Activated T-helper 2 cell treated with anti-CD3 and anti-CD28 coated beads, Interferon-gamma antibody, Interleukin-2, Interleukin-4, amounts not matched to agents 10 μg/mL and 5 μg/mL and 100 μg/mL, durations not matched to agents 14 hours and 24 hours and 36 hours (primary cell): ENCODE results near the gene MYOM3. TPM values are rescaled to one million over a fixed set of nuclear protein-coding genes. Genes with fewer than 3 reads are reported as not detected.

Experiments used
- DNase-seq: peaks from one replicate; pipeline ENCODE4 v3.0.0; 2021; ENCODE audit warnings: low spot score
- H3K27ac Mint-ChIP-seq: one replicate; pipeline ENCODE4 v1.8.0; 2021; ENCODE audit warnings: mixed read lengths
- H3K27me3 Mint-ChIP-seq: one replicate; pipeline ENCODE4 v1.8.0; 2021; ENCODE audit warnings: low read depth, mixed read lengths
- H3K36me3 Mint-ChIP-seq: one replicate; pipeline ENCODE4 v1.8.0; 2021; ENCODE audit warnings: low read depth, mixed read lengths
- H3K4me1 Mint-ChIP-seq: one replicate; pipeline ENCODE4 v1.8.0; 2021; ENCODE audit warnings: low read depth, mixed read lengths
- H3K4me3 Mint-ChIP-seq: one replicate; pipeline ENCODE4 v1.8.0; 2021; ENCODE audit warnings: low read depth, mild to moderate bottlenecking, moderate library complexity, mixed read lengths
- H3K9me3 Mint-ChIP-seq: one replicate; pipeline ENCODE4 v1.8.0; 2021; ENCODE audit warnings: mixed read lengths
- intact Hi-C: fragments of 100-400 bp; cut with micrococcal nuclease; formaldehyde crosslinking; loops from one replicate; pipeline ENCODE4 v1.15.1; 2023
- total RNA-seq: library from RNA; stranded (reverse); gene quantifications from 2 replicates; pipeline ENCODE4 v1.2.3, GENCODE V29; 2022

MYOM3 gene
- total RNA-seq, 1 donor from 2014 or later: not detected

DNA sequence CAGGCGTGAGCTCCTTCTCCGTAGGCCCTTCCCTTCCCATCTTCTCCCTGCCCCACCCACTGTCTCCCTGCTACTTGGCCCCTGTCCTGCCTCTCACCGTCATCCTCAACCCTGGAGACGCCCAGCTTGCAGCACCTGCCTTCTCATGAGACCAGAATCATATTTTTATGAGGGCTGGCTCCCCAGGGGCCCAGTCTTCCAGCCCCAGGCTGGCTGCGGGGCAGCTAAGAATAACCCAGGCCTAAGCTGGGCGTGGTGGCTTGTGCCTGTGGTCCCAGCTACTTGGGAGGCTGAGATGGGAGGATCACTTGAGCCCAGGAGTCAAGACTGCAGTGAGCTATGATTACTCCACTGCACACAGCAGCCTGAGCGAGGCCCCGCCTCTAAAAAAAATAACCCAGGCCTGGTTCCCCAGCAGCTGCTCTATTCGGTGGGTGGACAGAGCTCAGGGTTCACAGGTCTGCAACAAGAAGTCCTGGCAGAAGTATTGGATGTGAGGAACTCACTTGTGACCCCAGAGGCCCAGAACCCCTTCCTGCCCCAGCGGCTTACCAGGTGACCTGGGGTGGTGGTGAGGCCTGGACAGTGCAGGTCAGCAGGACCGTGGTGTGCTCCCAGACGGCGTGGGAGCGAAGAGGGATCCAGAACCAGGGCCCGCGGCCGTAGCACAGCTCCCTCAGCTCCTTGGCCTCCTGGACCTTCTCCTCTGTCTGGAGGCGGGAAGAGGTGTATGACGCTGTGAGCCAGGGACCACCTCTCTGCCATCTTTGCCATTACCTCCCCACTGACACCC is 6.4 kb downstream of the MYOM3 start:
- no peaks in the 10 kb centered on the region for H3K4me1 Mint-ChIP-seq
- H3K27ac Mint-ChIP-seq: no peak overlapping the region
- intact Hi-C loops: no loop called here
- H3K9me3 Mint-ChIP-seq: no peaks in the 10 kb centered on the region
- H3K36me3 Mint-ChIP-seq: no peaks in the 10 kb centered on the region
- DNase-seq: no peak
- H3K27me3 Mint-ChIP-seq: no peaks in the 10 kb centered on the region
- H3K4me3 Mint-ChIP-seq: no peak overlapping the region

GRCh38 chr1:24104854-24105253 is 7.1 kb downstream of the MYOM3 start:
- H3K27me3 Mint-ChIP-seq: no peaks in the 10 kb centered on the region

GRCh38 chr1:24103879-24104278 is 8.1 kb downstream of the MYOM3 start:
- no peak for DNase-seq
- Mint-ChIP-seq H3K27me3 (no peaks in the 10 kb centered on the region), H3K27ac (no peak overlapping the region), H3K9me3 (no peaks in the 10 kb centered on the region), H3K4me1 (no peaks in the 10 kb centered on the region), H3K36me3 (no peaks in the 10 kb centered on the region), H3K4me3 (no peak overlapping the region)
- intact Hi-C loops: no loop called here

More at GRCh38 chr1:24104854-24105253, 7.1 kb downstream of the MYOM3 start:
- H3K4me1 Mint-ChIP-seq: no peaks in the 10 kb centered on the region
- no peak overlapping the region for H3K4me3 Mint-ChIP-seq
- intact Hi-C loops: no loop called here
- DNase-seq: no peak
- H3K36me3 Mint-ChIP-seq: no peaks in the 10 kb centered on the region
- no peak overlapping the region for H3K27ac Mint-ChIP-seq
- H3K9me3 Mint-ChIP-seq: no peaks in the 10 kb centered on the region

DNA sequence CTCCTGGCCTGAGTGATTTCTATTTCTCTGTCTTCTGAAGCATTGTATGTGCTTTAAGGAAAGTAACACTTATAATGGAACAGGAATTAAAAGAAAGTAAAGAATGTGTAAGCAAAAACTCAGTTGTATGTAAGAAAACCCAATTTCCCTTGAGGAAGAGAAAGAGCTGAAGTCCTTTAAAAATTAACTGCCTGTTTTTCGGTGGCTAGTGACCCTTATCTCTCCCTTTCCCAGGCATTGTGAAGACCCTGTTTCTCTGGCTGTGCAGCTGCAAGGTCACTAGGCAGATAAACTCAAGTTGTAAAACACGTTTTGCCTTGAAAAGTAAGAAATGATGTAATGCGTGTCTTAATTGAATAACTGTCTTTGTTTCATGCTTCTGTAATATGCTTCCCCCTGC is 8.5 kb downstream of the MYOM3 start:
- Mint-ChIP-seq H3K9me3 (no peaks in the 10 kb centered on the region), H3K4me1 (no peaks in the 10 kb centered on the region), H3K4me3 (no peak overlapping the region), H3K27ac (no peak overlapping the region), H3K36me3 (no peaks in the 10 kb centered on the region), H3K27me3 (no peaks in the 10 kb centered on the region)
- no peak for DNase-seq
- intact Hi-C loops: no loop called here

DNA sequence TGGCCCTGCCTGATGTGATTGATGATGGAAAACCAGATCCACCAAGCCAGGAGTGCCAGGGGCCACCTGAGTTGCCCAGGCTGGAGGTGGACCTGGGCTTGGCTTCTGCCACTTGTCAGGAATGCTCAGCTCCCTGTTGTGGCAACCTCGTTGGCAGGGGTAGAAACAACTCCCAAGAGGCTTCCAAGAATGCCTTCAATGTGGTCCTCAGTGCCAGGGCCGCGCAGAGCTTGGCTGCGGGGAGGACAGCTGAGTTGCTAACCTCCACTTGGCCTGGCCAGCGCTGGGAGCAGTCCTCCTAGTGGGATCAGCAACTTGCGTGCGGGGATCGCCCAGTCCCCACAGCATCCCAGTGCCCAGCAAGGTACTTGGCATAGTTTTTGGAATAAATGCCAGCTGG is 9.0 kb downstream of the MYOM3 start:
- intact Hi-C loops: no loop called here
- DNase-seq: no peak
- no peaks in the 10 kb centered on the region for H3K36me3 Mint-ChIP-seq
- no peaks in the 10 kb centered on the region for H3K9me3 Mint-ChIP-seq
- no peak overlapping the region for H3K4me3 Mint-ChIP-seq
- no peak overlapping the region for H3K27ac Mint-ChIP-seq
- no peaks in the 10 kb centered on the region for H3K27me3 Mint-ChIP-seq
- H3K4me1 Mint-ChIP-seq: no peaks in the 10 kb centered on the region

- H3K36me3 Mint-ChIP-seq: no peaks in the 10 kb centered on the region
- no peak overlapping the region for H3K4me3 Mint-ChIP-seq
- H3K27ac Mint-ChIP-seq: no peak overlapping the region
- no peaks in the 10 kb centered on the region for H3K4me1 Mint-ChIP-seq
- intact Hi-C loops: no loop called here
- no peaks in the 10 kb centered on the region for H3K9me3 Mint-ChIP-seq
- DNase-seq: no peak
- no peaks in the 10 kb centered on the region for H3K27me3 Mint-ChIP-seq
Observed at GRCh38 chr1:24101796-24102586, 9.9 kb downstream of the MYOM3 start.

GRCh38 chr1:24100945-24101737 is 10.8 kb downstream of the MYOM3 start:
- intact Hi-C loops: no loop called here
- no peaks in the 10 kb centered on the region for H3K9me3 Mint-ChIP-seq
- no peak for DNase-seq
- H3K36me3 Mint-ChIP-seq: no peaks in the 10 kb centered on the region
- no peaks in the 10 kb centered on the region for H3K4me1 Mint-ChIP-seq
- no peaks in the 10 kb centered on the region for H3K27me3 Mint-ChIP-seq
- H3K4me3 Mint-ChIP-seq: no peak overlapping the region
- no peak overlapping the region for H3K27ac Mint-ChIP-seq

DNA sequence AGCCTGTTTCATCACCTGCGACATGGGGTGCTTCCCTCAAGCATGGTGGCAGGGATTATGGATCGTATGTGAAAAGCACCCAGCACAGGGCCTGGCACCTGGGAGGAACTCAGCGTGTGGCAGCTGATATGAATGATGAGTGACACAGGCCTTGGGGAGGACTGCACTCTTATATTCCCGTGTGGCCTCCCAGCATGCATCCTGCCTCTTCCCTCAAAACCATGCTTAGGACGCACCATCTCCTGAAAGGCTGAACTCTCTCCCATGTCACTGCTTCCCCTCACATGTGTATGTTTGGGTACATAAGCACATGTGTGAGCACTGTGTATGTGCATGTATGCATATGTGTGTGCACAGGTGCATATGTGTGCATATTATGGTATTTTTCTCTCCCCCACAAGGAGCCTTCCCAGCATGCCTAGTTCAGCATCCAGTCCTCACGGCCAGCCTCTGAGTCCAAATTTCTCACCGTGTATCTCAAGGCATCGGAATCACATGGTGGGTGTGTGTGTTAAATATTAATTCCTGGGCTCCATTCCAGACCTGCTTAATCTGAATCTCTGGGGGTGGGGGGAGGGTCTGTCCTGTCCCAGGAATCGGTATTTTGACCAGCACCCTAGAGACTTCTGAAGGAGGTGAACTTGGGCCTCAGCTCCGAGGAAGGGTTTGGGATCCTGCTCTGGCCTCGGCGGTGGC is 12.8 kb downstream of the MYOM3 start:
- H3K4me3 Mint-ChIP-seq: no peak overlapping the region
- no peak overlapping the region for H3K27ac Mint-ChIP-seq
- no peak for DNase-seq
- intact Hi-C loops: no loop called here
- H3K9me3 Mint-ChIP-seq: no peaks in the 10 kb centered on the region
- H3K27me3 Mint-ChIP-seq: peaks cover 2% of the 10 kb centered on the region
- no peaks in the 10 kb centered on the region for H3K36me3 Mint-ChIP-seq
- H3K4me1 Mint-ChIP-seq: no peaks in the 10 kb centered on the region

DNA sequence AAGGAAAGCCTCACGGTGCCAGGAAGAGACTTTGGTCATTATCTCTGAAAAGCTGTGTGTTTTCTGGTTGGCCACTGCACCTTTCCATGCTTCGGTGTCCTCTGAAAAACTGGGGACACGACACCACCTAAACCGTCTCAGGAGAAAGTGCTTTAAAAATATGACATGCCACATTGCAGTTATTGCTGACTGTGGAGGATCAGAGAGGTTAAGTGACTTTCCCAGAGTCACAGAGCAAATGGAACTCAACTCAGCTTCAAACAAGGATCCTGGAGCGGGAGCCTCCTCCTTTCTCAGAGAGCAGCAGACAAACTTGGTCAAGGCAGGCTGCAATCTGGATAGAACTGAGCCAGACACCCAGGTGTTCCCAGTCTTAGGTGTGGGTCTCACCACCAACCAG is 13.8 kb downstream of the MYOM3 start:
- Mint-ChIP-seq H3K9me3 (no peaks in the 10 kb centered on the region), H3K4me1 (no peaks in the 10 kb centered on the region), H3K4me3 (no peak overlapping the region), H3K27ac (no peak overlapping the region), H3K27me3 (peaks cover 2% of the 10 kb centered on the region), H3K36me3 (no peaks in the 10 kb centered on the region)
- DNase-seq: no peak
- intact Hi-C loops: no loop called here

DNA sequence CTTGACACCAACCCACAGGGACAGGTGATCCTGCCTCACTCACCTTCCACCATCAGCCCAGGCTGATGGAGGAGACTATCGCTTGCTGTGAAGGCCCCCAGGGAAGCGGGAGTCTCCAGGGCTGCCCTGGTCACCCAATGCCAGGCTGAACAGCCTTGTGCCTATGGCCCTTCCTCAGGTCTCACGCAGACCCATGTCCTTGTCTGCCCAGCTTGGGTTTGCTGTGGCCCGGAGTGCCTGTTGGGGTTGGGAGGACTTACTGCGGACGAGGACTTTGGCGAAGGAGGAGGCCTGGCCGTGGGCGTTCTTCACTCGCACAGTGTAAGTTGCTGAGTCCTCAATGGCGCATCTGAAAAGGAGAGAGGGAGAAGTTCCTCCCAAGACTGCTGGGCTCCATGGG is 14.3 kb downstream of the MYOM3 start:
- Mint-ChIP-seq H3K27ac (no peak overlapping the region), H3K4me3 (no peak overlapping the region), H3K36me3 (no peaks in the 10 kb centered on the region), H3K9me3 (no peaks in the 10 kb centered on the region), H3K27me3 (peaks cover 2% of the 10 kb centered on the region), H3K4me1 (no peaks in the 10 kb centered on the region)
- no peak for DNase-seq
- intact Hi-C loops: no loop called here

GRCh38 chr1:24096739-24097103 is 15.2 kb downstream of the MYOM3 start:
- Mint-ChIP-seq H3K27me3 (peaks cover 2% of the 10 kb centered on the region), H3K9me3 (no peaks in the 10 kb centered on the region), H3K36me3 (no peaks in the 10 kb centered on the region), H3K4me3 (no peak overlapping the region), H3K4me1 (no peaks in the 10 kb centered on the region), H3K27ac (no peak overlapping the region)
- no peak for DNase-seq
- intact Hi-C loops: no loop called here

- Mint-ChIP-seq H3K36me3 (no peaks in the 10 kb centered on the region), H3K27ac (no peak overlapping the region), H3K4me1 (no peaks in the 10 kb centered on the region), H3K9me3 (no peaks in the 10 kb centered on the region), H3K27me3 (peaks cover 2% of the 10 kb centered on the region), H3K4me3 (no peak overlapping the region)
- intact Hi-C loops: no loop called here
- no peak for DNase-seq
Observed at GRCh38 chr1:24096009-24096738, 15.8 kb downstream of the MYOM3 start.
